Measurements from ENCODE around the gene LRRC59.

The LRRC59 gene

DNA sequence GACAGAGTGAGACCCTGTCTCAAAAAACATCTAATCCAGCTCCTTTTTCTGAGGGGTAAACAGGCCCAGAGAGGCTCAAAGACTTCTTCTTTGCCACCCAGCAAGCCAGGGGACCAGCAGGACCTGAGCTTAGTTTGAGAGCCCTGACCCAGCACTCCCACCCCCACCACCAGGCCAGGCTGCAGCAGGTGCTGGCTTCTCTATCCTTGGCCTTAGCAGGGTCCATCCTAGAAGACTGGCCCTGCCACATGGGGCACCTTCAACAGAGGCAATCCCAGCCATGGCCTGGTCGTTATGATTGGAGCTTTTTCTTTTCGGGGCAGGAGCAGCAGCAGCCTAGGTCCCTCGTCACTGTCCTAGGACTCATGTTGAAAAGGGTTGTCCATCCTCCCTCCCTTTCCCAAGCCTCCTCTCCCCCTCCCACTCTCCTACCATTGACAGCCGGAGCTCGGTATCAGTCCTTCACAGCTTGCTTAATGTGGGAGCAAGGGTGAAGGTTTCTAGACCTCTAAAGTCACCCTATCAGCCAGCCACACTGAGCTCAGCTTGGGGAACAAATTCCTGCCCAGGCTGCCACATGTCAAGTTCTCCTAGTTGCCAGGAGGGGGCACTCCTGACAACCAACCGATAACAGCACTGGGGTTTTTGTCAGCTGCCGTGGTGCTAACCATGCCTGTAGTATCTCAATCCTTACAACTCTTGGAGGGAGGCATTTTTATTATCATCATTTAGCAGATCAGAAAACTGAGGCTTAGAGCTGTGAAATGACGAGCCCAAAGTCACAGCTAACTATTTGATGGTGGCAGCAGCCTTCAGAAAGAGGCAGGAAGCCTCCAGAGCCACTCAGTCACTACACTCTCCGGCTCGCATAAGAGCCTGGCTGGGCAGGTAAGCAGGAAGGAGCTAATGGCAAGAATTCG lies 35.5 kb downstream of the LRRC59 start:
- DNase-seq (ENCODE audit: low read depth in 2 of 2) = peak; percentile 17 to 18

DNA sequence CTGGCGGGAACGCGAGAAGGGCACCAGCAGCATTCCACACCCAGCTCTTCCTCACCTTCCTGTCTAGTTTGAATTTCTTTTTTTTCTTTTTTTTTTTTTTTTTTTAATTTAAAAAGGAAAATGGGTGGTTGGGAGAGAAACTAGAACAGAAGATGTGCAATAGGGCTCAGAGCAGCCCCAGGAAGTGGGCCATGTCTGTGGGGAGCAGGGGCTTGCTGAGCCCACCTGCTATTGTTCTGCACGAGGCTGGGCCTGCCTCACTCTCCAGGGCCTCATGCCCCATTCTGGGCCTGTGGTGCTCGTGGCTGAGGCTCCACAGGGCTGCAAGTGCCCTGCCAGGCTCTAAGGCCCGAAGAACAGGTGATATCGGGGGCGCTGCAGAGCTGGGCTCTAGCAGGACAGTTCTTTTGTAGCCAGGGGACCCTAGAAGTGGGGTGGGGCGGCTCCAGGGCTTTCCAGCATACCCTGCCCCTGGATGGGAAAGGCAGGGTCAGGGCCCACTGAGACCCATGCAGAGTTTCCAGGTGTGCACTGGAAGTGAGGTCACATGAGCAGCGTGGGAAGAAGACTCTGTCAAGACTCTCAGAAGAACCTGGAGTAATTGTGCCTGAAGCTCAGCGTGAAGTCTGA lies 36.7 kb downstream of the LRRC59 start:
- no peak for DNase-seq (ENCODE audit: low read depth in 2 of 2)

DNA sequence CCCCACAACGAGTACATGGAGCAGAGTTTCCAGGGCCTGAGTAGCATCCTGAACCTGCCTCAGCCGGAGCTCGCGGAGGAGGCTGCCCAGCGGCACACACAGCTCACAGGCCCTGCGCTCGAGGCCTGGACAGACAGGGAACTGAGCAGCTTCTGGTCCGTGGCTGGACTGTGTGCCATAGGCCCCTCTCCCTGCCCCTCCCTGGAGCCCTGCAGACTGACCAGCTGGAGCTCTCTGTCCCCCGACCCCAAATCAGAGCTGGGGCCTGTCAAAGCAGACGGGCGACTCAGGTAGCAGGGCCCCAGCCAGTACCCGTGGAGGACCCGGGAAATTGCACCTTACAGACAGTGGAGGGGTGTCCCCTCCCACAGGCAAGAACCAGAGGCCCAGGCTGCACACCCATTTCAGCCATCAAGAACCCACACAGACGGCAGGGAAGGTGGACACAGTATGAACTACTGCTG lies 37.3 kb downstream of the LRRC59 start:
- no peak for DNase-seq (ENCODE audit: low read depth in 2 of 2)

DNA sequence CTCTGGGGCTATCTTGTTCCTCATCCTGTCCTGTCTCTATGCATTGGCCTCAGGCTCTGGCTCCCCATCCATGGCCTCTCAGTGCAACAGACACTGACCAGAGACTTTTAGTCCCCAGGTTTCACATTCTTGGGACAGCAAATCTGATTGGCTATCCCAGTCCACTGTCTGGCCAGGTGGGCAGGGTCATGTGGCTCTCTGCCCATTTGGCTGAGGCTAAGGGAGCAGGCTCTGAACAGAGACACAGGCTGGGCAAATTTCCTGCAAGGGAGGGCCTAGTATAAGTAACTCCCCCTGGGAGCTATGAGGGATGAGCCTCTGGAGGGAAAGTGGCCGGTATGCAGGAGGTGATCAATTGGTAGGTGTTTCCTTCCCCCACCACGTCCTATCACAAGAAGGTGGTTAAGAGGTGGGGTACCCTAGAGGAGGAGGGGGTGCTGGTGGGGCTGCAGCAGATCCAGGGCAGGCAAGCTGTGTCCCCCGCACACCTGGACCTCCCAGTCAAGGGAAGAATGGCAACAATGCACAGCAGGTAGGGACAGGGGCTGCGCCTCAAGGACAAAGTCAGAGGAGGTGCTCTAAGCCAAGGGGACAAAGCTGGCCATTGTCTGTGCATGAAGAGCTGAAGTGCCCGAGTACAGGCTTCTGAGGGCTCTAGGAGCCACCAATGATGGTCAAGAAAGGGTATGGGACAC lies 38.2 kb downstream of the LRRC59 start:
- DNase-seq (ENCODE audit: low read depth in 2 of 2) = no peak

DNA sequence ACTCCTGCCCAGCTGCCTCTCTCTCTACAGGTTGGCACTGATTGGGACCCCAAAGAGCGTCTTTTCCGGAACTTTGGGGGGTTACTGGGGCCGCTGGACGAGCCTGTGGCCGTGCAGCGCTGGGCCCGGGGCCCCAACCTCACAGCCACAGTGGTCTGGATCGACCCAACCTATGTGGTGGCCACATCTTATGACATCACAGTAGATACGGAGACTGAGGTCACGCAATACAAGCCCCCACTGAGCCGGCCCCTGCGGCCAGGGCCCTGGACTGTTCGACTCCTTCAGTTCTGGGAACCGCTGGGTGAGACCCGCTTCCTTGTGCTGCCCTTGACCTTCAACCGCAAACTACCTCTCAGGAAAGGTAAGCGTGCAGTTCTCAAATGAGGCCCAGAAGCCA lies 39.1 kb downstream of the LRRC59 start:
- no peak for DNase-seq (ENCODE audit: low read depth in 2 of 2)

DNA sequence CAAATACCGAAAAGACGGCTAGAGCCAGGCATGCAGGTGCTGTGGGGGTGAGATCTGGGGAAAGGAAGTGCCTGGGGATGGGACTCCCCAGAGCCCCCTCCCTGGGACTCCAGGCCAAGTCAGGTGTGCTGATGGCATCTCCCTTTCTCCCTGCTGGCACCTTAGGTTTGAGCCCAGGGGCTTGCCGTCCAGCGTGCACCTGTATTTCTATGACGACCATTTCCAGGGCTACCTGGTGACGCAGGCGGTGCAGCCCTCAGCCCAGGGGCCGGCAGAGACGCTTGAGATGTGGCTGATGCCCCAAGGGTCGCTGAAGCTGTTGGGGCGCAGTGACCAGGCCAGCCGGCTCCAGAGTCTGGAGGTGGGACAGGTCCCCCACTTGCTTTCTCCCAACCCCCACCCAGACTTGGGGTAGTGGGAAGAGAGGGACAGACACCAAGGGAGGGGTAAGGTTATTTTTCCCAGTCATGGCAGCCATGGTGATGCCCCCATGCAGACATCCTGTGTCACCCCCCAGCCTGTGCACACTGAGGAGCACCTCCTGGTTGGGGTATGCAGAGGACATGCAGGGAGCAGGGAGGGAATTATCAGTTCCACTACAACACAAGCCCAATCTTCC lies 40.3 kb downstream of the LRRC59 start:
- DNase-seq (ENCODE audit: low read depth in 2 of 2) = no peak

DNA sequence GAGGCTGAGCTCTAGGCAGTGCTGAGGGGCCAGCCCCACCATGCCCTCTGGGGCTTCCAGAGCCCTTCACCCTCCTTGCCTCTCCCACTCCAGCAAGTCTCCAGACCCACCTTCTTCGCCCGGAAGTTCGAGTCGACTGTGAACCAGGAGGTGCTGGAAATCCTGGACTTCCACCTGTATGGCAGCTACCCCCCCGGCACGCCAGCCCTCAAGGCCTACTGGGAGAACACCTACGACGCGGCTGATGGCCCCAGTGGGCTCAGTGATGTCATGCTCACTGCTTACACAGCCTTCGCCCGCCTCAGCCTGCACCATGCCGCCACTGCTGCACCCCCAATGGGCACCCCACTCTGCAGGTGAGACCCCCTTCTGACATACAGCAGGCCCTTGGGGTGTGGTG lies 40.9 kb downstream of the LRRC59 start:
- DNase-seq (ENCODE audit: low read depth in 2 of 2) = no peak

DNA sequence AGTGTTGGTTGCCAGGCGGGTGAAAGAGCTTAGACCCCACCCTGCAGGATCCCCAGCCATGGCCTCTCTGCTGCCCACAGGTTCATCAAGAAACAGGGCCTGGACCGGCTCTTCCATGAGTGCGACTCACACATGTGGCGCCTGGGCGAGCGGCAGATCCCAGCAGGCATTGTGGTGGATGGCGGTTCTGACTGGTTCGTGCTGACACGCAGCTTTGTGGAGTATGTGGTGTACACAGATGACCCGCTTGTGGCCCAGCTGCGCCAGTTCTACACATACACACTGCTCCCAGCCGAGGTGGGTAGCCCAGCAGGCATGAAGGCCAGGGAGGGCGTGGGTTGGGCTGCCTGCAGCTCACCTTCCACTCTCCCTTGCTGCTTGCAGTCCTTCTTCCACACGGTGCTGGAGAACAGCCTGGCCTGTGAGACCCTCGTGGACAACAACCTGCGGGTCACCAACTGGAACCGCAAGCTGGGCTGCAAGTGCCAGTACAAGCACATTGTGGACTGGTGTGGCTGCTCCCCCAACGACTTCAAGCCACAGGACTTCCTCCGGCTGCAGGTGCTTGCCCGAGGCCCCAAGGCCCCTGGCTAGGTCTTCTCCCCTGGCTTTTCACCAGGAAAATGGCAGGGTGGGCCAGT lies 41.5 kb downstream of the LRRC59 start:
- DNase-seq (ENCODE audit: low read depth in 2 of 2) = no peak

DNA sequence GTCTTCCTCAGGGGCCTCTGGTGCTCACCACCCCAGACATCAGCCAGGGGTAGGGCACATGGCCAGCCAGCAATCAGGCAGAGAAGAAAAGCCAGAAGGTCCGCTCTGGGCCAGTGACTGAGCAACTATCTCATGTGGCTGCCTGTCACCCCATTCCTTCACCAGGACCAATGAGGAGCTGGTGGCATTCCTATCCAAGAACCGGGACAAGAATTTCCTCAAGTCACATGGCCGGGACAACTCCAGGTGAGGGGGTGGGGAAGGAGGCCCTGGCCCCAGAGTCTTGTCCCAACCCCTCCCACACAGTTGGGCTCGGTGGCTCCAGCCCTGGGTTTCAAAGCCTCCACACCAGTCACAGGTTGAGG lies 42.0 kb downstream of the LRRC59 start:
- DNase-seq (ENCODE audit: low read depth in 2 of 2) = no peak

DNA sequence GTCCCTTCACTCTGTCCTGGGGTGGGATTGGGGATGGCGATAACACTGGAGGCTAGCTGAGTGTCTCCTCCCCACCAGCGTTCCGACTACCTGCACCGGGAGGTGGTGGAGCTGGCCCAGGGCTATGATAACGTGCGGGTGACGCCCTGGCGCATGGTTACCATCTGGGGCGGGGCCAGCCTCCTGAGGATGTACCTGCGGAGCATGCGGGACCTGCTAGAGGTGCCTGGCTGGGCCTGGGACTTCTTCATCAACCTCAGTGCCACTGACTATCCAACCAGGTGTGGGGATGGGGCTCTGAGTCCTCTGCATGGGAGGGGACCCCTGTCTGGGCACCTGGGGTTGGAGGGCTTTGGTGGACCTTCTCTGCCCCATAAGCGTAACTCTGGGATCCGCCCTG lies 42.5 kb downstream of the LRRC59 start:
- no peak for DNase-seq (ENCODE audit: low read depth in 2 of 2)

DNA sequence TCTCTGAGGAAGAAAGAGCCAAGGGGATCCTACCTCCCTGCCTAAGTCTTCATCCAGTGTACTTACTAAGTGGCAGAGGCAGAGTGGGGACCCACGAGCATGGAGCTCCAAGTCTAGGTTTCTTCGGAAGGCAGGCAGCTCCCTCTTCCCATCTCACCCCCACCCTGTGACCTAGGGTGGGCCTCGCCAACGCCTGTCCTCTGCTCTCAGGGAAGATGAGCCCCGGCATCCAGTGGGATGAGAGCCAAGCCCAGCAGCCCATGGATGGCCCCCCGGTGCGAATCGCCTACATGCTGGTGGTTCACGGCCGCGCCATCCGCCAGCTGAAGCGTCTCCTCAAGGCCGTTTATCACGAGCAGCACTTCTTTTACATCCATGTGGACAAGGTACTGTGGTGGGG lies 43.1 kb downstream of the LRRC59 start:
- DNase-seq (ENCODE audit: low read depth in 2 of 2) = no peak

DNA sequence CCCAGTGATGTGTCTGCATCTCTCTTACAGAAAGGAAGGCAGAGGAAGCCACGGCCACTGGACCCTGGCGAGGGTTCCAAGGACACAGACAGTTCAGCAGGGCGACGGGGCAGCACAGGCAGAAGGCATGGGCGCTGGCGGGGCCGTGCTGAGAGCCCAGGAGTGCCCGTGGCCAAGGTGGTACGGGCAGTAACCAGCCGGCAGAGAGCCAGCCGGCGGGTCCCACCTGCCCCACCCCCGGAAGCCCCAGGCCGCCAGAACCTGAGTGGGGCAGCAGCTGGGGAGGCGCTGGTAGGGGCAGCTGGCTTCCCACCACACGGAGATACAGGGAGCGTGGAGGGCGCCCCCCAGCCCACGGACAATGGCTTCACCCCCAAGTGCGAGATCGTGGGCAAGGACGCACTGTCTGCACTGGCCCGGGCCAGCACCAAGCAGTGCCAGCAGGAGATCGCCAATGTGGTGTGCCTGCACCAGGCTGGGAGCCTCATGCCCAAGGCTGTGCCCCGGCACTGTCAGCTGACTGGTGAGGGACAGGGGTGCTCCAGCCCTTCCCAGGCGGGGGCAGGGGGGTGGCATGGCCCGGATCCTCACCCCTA lies 43.6 kb downstream of the LRRC59 start:
- no peak for DNase-seq (ENCODE audit: low read depth in 2 of 2)

DNA sequence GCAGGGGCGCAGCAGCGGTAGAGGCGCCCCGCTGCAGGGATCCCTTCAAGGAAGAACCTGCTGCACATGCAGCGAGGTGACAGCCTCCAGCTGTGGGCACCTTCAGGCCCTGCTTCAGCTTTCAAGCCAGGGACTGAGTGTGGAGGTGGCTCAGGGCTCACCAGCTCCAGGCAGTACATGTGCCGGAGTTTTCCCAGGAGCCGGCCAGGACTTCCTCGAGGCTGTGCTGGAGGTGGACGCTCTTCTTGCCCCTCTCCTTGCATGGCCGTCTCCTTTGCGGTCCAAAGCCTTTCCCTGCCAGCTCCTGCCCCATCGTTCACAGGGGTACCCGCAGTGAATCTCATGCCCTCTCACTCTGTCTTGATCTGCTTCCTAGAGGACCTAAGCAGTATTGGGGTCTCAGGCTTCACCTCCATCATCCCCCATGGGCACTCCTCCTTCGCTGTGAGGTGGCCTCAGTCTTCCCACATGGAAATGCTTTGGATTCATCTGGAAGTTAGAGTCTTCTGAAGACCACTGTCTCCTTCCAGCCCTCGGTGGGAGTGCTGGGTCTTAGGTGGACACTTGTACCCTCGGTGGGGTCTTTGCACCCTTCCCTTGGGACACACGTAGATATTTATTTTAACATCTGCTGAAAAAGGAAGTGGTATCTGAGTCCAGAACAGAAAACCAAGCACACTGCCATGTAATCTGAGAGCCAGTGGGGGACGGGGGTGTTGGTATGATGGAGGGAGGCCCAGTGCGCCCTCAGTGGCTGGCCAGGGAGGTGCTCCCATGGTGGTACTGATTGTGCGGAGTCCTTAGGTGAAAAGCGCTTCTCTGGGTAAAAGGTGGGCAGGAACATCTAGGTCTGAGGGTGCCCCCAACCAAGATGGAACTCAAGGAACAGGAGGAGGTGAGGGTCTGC lies 44.4 kb downstream of the LRRC59 start:
- DNase-seq (ENCODE audit: low read depth in 2 of 2) = no peak

DNA sequence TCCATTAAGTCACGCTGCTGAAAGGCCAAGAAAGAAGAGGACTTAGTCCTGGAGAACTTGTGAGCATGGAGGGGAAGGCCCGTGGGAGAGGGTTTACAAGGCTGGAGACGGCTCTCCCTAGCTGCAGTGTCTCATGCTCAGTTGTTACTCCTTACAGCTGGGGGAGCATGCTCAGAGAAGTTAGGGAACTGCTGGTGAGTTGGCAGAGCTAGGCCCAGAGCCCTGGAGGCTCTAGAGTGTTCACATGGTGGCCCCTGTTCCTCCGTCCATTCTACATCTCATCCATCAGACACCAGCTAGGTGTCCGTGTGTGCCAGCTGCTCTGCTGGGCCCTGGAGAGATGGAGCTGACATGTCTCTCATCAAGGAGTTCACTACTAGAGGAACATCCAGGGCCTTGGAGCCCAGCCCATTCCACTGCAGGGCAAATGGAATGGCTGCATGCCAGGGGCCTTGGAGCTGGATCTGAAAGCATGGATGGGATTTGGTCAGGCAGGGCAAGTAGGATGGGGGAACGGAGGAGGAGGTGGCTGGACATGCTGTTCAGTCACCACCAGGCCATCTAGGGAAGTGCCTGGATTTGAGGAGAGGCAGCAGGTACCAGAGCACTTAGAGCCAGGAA lies 45.1 kb downstream of the LRRC59 start:
- no peak for DNase-seq (ENCODE audit: low read depth in 2 of 2)

DNA sequence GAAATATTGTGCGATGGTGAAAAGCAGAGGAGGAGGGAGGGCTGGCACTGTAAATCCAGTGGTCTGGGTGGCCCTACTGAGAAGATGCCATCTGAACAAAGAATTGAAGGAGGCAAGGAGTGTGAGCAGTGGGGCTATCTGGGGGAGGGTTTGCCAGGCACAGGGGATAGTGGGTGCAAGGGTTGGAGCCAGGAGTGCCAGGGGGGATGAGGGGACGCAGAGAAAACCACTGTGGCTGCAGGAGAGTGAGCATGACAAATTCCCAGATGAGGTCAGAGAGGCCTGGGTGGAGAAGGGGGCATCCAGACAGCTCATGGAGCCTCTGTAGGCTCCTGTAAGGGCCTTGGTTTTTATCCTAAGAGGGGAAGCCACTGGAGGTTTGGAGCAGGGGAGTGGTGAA lies 46.6 kb downstream of the LRRC59 start:
- no peak for DNase-seq (ENCODE audit: low read depth in 2 of 2)

DNA sequence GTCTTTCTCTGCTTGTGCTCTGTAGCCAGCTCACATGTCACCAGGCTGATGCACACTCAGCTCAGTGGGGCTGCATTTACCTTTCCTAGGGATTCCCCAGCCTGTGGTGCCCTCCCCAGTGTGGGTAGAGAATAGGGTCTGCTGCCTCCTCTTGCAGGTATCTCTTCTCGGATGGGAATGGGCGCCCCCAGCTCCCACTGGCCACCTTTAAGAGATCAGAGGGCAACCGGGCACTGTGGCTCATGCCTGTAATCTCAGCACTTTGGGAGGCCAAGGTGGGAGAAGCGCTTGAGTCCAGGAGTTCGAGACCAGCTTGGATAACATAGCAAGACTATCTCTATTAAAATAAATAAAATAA lies 48.1 kb downstream of the LRRC59 start:
- no peak for DNase-seq (ENCODE audit: low read depth in 2 of 2)

DNA sequence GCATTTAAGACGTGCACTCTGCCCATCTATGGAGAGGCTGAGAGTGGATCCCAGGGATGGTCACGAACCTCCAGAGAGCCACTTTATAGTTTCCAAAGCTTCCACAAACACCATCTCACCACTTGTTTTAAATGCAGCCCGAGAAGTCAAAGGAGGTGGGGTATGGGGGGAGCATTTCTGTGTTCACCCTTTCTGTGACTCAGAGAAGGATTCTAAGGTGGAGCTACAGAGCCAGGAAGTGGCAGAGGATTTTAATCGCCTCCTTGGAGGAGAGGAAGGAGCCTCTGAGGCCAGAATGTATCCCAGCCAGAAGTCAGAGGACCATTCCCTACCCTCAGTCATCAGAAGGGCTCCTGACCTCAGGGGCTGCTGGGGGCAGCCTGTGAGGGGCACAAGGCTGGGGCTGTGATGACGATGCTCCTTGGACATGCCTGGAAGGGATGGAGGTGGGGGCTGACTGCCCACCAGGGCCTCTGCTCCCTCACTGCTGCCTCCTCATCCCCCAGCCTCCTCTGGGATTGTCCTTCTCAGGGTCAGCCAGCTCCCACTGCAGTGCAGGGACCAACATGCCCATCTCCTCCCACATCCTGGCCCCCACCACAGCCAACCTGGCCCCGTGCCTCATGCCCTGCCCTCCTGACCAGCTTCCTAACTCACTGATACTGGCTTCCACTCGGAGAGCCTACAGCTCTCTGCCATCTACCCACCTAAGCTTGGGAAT lies 48.6 kb downstream of the LRRC59 start:
- no peak for DNase-seq (ENCODE audit: low read depth in 2 of 2)

DNA sequence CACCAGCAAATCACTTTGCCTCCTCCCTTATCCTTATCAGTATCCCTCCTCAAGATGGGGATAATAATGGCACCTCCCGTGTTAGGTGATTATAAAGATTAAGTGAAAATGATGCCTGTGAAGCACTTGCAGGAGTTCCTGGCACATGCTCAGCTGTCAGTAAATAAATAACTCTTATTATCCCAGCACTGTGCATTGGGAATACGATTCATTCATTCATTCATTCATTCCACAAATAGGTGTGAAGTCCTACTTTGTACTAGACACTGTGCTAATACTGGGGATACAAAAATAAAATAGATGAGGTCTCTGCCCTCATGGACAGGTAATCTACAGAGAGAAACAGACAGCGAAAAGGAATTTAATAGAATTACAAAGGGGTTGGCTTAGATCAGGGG lies 49.4 kb downstream of the LRRC59 start:
- no peak for DNase-seq (ENCODE audit: low read depth in 2 of 2)
